Left ventricle myocardium inferior (tissue), 1 donor: Measurements from ENCODE around the gene IQCB1. TPM values are rescaled to one million over a fixed set of nuclear protein-coding genes. Genes with fewer than 3 reads are reported as not detected.

ENCODE experiments used
- DNase-seq: peaks from one replicate; pipeline ENCODE4 v3.0.0-alpha.2; 2020
- H3K27ac ChIP-seq: fragments of 200-600 bp; replicated peaks from 2 replicates; pipeline ENCODE4 v1.8.0; 2021
- H3K27me3 ChIP-seq: fragments of 200-600 bp; 2 replicates; pipeline ENCODE4 v1.8.0; 2021; ENCODE audit warnings: low read depth
- H3K36me3 ChIP-seq: fragments of 200-600 bp; 2 replicates; pipeline ENCODE4 v1.8.0; 2021
- H3K4me1 ChIP-seq: fragments of 200-600 bp; 2 replicates; pipeline ENCODE4 v1.8.0; 2021
- H3K4me3 ChIP-seq: fragments of 200-600 bp; 2 replicates; pipeline ENCODE4 v1.8.0; 2021; ENCODE audit warnings: mild to moderate bottlenecking, moderate library complexity
- H3K9me3 ChIP-seq: fragments of 200-600 bp; replicated peaks from 2 replicates; pipeline ENCODE4 v1.8.0; 2021
- intact Hi-C: fragments of 100-400 bp; cut with micrococcal nuclease; formaldehyde crosslinking; loops from one replicate; pipeline ENCODE4 v1.11.0; 2022
- total RNA-seq: library from RNA; stranded (reverse); fragmentation: NEBNext Ultra II Directional; extraction: Animal tissue kit (Norgen Biotek cat#: 25700); gene quantifications from one replicate; pipeline ENCODE4 v1.2.1, GENCODE V29; 2021
- TF ChIP-seq, protein P1 (sequence below): fragments of 200-600 bp; IDR thresholded peaks from 2 replicates; pipeline ENCODE4 v1.8.0; 2021; ENCODE audit warnings: antibody characterized with exemption, mild to moderate bottlenecking, borderline replicate concordance
- donor health status: DM: no; HTN: yes; CAD: no; lungs with severe emphysema.

Gene IQCB1
- total RNA-seq, 1 donor from 2014 or later, result 5.7 TPM

GRCh38 chr3:121752772-121753171 lies 82.1 kb downstream of the IQCB1 start:
- DNase-seq, result no peak
- Histone ChIP-seq H3K27ac (no peak overlapping the region), H3K4me1 (peaks cover 31% of the 10 kb centered on the region), H3K4me3 (no peak overlapping the region), H3K9me3 (no peaks in the 10 kb centered on the region), H3K36me3 (no peaks in the 10 kb centered on the region), H3K27me3 (no peaks in the 10 kb centered on the region)
- intact Hi-C loops, result no loop called here
- TF ChIP-seq, protein P1, sequence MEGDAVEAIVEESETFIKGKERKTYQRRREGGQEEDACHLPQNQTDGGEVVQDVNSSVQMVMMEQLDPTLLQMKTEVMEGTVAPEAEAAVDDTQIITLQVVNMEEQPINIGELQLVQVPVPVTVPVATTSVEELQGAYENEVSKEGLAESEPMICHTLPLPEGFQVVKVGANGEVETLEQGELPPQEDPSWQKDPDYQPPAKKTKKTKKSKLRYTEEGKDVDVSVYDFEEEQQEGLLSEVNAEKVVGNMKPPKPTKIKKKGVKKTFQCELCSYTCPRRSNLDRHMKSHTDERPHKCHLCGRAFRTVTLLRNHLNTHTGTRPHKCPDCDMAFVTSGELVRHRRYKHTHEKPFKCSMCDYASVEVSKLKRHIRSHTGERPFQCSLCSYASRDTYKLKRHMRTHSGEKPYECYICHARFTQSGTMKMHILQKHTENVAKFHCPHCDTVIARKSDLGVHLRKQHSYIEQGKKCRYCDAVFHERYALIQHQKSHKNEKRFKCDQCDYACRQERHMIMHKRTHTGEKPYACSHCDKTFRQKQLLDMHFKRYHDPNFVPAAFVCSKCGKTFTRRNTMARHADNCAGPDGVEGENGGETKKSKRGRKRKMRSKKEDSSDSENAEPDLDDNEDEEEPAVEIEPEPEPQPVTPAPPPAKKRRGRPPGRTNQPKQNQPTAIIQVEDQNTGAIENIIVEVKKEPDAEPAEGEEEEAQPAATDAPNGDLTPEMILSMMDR, result no peak

GRCh38 chr3:121752261-121752660 lies 82.6 kb downstream of the IQCB1 start:
- Histone ChIP-seq H3K36me3 (no peaks in the 10 kb centered on the region), H3K27me3 (no peaks in the 10 kb centered on the region), H3K4me1 (peaks cover 34% of the 10 kb centered on the region), H3K9me3 (no peaks in the 10 kb centered on the region), H3K4me3 (no peak overlapping the region), H3K27ac (no peak overlapping the region)
- intact Hi-C loops, result no loop called here
- TF ChIP-seq, protein P1, result no peak
- DNase-seq, result no peak

DNA sequence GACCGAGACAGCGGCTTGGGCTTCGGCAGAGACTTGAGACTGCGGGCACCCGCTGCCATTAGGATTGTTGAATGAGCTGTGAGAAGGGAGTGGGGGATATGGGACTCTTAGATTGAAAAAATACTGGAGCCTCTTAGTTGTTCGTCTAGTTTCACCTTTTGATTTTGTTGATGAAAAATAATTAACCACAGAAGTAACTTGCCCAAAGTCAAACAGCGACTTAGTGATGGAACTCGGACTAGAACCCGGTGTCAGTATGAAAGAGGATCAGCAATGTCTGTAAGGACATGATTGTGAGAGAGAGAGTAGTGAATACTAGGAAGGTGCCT lies 84.8 kb downstream of the IQCB1 start:
- Histone ChIP-seq H3K27ac (peak overlapping the region; percentile 95), H3K27me3 (no peaks in the 10 kb centered on the region), H3K4me3 (peak overlapping the region; percentile 96), H3K9me3 (no peaks in the 10 kb centered on the region), H3K36me3 (no peaks in the 10 kb centered on the region), H3K4me1 (peaks cover 48% of the 10 kb centered on the region)
- DNase-seq, result no peak
- TF ChIP-seq, protein P1, result no peak
- intact Hi-C loops, result no loop called here

DNA sequence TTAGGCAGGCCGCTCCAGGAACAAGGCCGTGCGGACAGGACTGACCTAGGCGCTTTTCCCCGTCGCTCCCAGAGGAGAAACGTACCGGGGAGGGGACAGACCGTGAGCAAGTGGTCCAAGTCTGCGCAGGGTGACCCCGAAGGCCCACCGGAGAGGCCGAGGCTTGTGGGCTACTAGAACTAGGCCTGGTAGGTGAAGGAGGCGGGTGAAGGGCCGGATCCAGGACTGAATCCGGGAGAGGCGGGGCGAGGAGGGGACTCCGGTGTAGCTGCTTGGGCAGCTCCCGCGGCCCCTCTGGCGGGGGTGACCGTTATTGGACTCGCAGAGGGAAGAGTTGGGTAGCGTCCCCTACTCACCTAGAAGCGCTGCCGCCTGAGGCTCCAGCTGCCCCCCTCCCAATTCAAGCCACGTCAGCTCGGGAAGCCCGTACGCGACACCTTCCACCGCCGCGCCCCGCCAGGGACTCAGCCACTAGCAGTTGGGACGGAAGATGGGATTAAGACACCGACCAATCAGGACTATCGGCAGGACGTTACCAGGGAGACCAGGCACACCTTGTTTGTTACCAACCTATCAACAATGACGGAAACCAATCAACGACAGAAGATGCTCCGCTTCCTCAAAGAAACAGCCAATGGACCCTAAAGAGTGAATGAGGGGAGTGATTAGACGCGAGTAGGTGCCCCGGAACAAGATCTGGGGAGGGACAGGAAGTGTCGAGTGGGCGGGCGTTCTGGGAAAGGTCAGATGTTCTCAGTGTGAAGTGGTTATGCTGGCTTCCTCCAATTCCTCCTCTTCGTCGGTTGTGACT lies 85.4 kb downstream of the IQCB1 start, which contains the start of gene GOLGB1:
GOLGB1 (minus strand) TSS at position 466 of the 811 bp plus-strand sequence. CDS start 18,770 bp downstream, outside the sequence.
- Histone ChIP-seq H3K36me3 (no peaks in the 10 kb centered on the region), H3K27ac (peak within 1 kb of the TSS; percentile 95), H3K4me1 (peaks cover 53% of the 10 kb centered on the region), H3K9me3 (no peaks in the 10 kb centered on the region), H3K4me3 (peak within 1 kb of the TSS; percentile 96), H3K27me3 (no peaks in the 10 kb centered on the region)
- intact Hi-C loops, result no loop called here
- TF ChIP-seq, protein P1, result peak; percentile 7
- DNase-seq, result peak; percentile 92

DNA sequence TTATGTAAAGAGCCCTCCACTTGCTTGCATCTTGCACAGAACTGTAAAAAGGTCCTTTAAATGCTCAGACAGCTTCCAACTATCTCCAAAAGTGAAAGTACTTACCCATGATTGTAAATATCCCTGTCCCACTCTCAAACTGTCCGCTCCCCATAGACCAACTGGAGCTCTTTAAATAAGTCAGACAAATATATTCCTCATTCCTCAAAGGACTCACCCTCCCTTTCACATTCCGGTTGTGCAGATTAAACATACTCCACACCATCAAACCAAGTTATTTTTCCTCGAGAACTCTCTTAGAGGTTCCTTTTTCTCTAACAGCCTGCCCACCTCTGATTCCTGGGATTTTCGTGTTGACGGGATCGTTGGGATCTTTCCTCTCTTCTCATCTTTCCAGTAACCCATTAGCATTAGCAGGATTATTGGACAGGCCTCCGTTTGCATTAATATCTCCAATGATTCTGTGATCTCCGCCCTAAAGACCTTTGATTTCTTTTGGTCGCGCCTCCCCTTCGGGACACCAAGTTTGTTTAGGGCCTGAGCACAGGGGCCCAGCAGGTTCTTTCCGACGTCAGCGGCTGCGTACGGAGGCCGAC lies 86.1 kb downstream of the IQCB1 start:
- Histone ChIP-seq H3K27ac (peak overlapping the region; percentile 95), H3K27me3 (no peaks in the 10 kb centered on the region), H3K36me3 (no peaks in the 10 kb centered on the region), H3K9me3 (no peaks in the 10 kb centered on the region), H3K4me3 (peak overlapping the region; percentile 96), H3K4me1 (peaks cover 53% of the 10 kb centered on the region)
- DNase-seq, result no peak
- intact Hi-C loops, result no loop called here
- TF ChIP-seq, protein P1, result no peak
